Activated T-cell treated with anti-CD3 and anti-CD28 coated beads for 48 hours (primary cell): ENCODE measurements around the gene PDS5B.
"Not testable (repeated sequence)": the region's sequence is repeated elsewhere in the genome, so short reads cannot be mapped to it uniquely, and the experiment has no call there.

ENCODE experiments used
- DNase-seq: peaks from one replicate; pipeline ENCODE4 v3.0.0-alpha.2; 2020; ENCODE audit warnings: low read depth

The PDS5B gene

GRCh38 chr13:32729097-32729496, 142.8 kb downstream of the PDS5B start:
- not testable (repeated sequence) for DNase-seq

GRCh38 chr13:32731074-32731473, 144.8 kb downstream of the PDS5B start:
- no peak for DNase-seq

- no peak for DNase-seq
Measured at GRCh38 chr13:32731576-32731975, 145.3 kb downstream of the PDS5B start.

GRCh38 chr13:32733690-32734089, 147.4 kb downstream of the PDS5B start:
- DNase-seq, result no peak

- DNase-seq, result no peak
Measured at GRCh38 chr13:32734511-32734910, 148.3 kb downstream of the PDS5B start.

- DNase-seq, result no peak
Measured at GRCh38 chr13:32735859-32736258, 149.6 kb downstream of the PDS5B start.

GRCh38 chr13:32736648-32737047, 150.4 kb downstream of the PDS5B start:
- no peak for DNase-seq

GRCh38 chr13:32737111-32737571, 150.9 kb downstream of the PDS5B start:
- DNase-seq, result no peak

- DNase-seq, result no peak
Measured at GRCh38 chr13:32737679-32738078, 151.4 kb downstream of the PDS5B start.

- no peak for DNase-seq
Measured at GRCh38 chr13:32745509-32745908, 159.3 kb downstream of the PDS5B start.

GRCh38 chr13:32746474-32746873, 160.2 kb downstream of the PDS5B start:
- no peak for DNase-seq

- no peak for DNase-seq
Measured at GRCh38 chr13:32748305-32748704, 162.1 kb downstream of the PDS5B start.

GRCh38 chr13:32751340-32751739, 165.1 kb downstream of the PDS5B start:
- no peak for DNase-seq

GRCh38 chr13:32752311-32752710, 166.1 kb downstream of the PDS5B start:
- no peak for DNase-seq

GRCh38 chr13:32752997-32753606, 166.8 kb downstream of the PDS5B start:
- no peak for DNase-seq

- no peak for DNase-seq
Measured at GRCh38 chr13:32754179-32754578, 167.9 kb downstream of the PDS5B start.

GRCh38 chr13:32759152-32759551, 172.9 kb downstream of the PDS5B start:
- DNase-seq, result no peak

GRCh38 chr13:32761472-32761871, 175.2 kb downstream of the PDS5B start:
- no peak for DNase-seq

- DNase-seq, result no peak
Measured at GRCh38 chr13:32779119-32779518, 192.9 kb downstream of the PDS5B start.

- DNase-seq, result no peak
Measured at GRCh38 chr13:32781906-32782305, 195.7 kb downstream of the PDS5B start.

- DNase-seq, result no peak
Measured at GRCh38 chr13:32783067-32783466, 196.8 kb downstream of the PDS5B start.

GRCh38 chr13:32790731-32791130, 204.5 kb downstream of the PDS5B start:
- DNase-seq, result no peak

GRCh38 chr13:32791545-32792172, 205.4 kb downstream of the PDS5B start:
- peak; percentile 18 for DNase-seq

GRCh38 chr13:32796754-32797153, 210.5 kb downstream of the PDS5B start:
- DNase-seq, result no peak
